LNCAP (cell line): ENCODE measurements around the gene CADM4.

Source experiments
- CTCF ChIP-seq: fragments of 450-650 bp; IDR thresholded peaks from 2 replicates; pipeline ENCODE4 v1.5.1; 2017; ENCODE audit warnings: mild to moderate bottlenecking

The CADM4 gene

GRCh38 chr19:43668406-43669109, 28.9 kb upstream of the CADM4 start:
- TF ChIP-seq CTCF, result no peak

- TF ChIP-seq CTCF, result no peak
These were observed 28.3 kb upstream of the CADM4 start for GRCh38 chr19:43667876-43668405.

- no peak for TF ChIP-seq CTCF
These were observed 27.7 kb upstream of the CADM4 start for GRCh38 chr19:43667126-43667875.

GRCh38 chr19:43664018-43664417, 24.4 kb upstream of the CADM4 start:
- TF ChIP-seq CTCF, result no peak

GRCh38 chr19:43662487-43662886, 22.8 kb upstream of the CADM4 start:
- peak; percentile 21; the same call in 1 of the 2 replicates for TF ChIP-seq CTCF

- no peak for TF ChIP-seq CTCF
These were observed 21.3 kb upstream of the CADM4 start for GRCh38 chr19:43660971-43661360.

- no peak for TF ChIP-seq CTCF
These were observed 20.8 kb upstream of the CADM4 start for GRCh38 chr19:43660301-43660970.
